H1 (cell line): ENCODE measurements around the gene LRATD1. TPM values are rescaled to one million over a fixed set of nuclear protein-coding genes. Genes with fewer than 3 reads are reported as not detected.

ENCODE experiments used
- CTCF ChIA-PET: fragments of 300-600 bp; sonication (Branson Sonifier 250); formaldehyde crosslinking; loops from one replicate; lab custom pipeline; 2021; ENCODE audit not compliant: partially characterized antibody; lab: Charles Lee
- POLR2A ChIA-PET: fragments of 300-600 bp; sonication (Branson Sonifier 250); formaldehyde crosslinking; loops from one replicate; lab custom pipeline; 2021; ENCODE audit warnings: inconsistent platforms; ENCODE audit not compliant: partially characterized antibody; lab: Charles Lee
- DNase-seq, 2 experiments: peaks; one replicate each; pipeline versions ENCODE4 v3.0.0 to v3.0.0-alpha.2; 2010 to 2022; ENCODE audit warnings: low spot score in 2 of 2, low read depth in 1 of 2, mixed read lengths in 1 of 2
- FAIRE-seq: peaks from 2 replicates; lab custom pipeline; 2011; peaks lifted over from hg19 to GRCh38; lab: Jason Lieb, UNC
- H2AFZ ChIP-seq: 2 replicates; pipeline ENCODE4 v1.8.1; 2012; ENCODE audit warnings: low read length, inconsistent platforms
- H2AK5ac ChIP-seq: 2 replicates; pipeline ENCODE4 v1.6.1; 2013; ENCODE audit warnings: low read depth, low read length
- H2BK120ac ChIP-seq: replicated peaks from 2 replicates; pipeline ENCODE3; 2013; ENCODE audit warnings: low read depth, low read length, inconsistent platforms
- H2BK12ac ChIP-seq: 2 replicates; pipeline ENCODE4 v1.6.1; 2013; ENCODE audit warnings: low read depth, low read length
- H2BK15ac ChIP-seq: 2 replicates; pipeline ENCODE4 v1.6.1; 2013; ENCODE audit warnings: low read length
- H2BK20ac ChIP-seq: 2 replicates; pipeline ENCODE4 v1.6.1; 2013; ENCODE audit warnings: low read length
- H2BK5ac ChIP-seq: 2 replicates; pipeline ENCODE4 v1.6.1; 2013; ENCODE audit warnings: low read depth, low read length
- H3K14ac ChIP-seq: 2 replicates; pipeline ENCODE4 v1.6.1; 2013; ENCODE audit warnings: inconsistent platforms; ENCODE audit not compliant: insufficient read length
- H3K18ac ChIP-seq: 2 replicates; pipeline ENCODE4 v1.6.1; 2013; ENCODE audit warnings: low read length; ENCODE audit errors: extremely low read depth
- H3K23ac ChIP-seq: 2 replicates; pipeline ENCODE4 v1.6.1; 2013; ENCODE audit warnings: inconsistent platforms; ENCODE audit not compliant: insufficient read length
- H3K23me2 ChIP-seq: 2 replicates; pipeline ENCODE4 v1.6.1; 2013; ENCODE audit warnings: low read depth, low read length
- H3K27ac ChIP-seq: 2 replicates; pipeline ENCODE4 v1.6.1; 2011; ENCODE audit warnings: low read depth, low read length, inconsistent platforms
- H3K27me3 ChIP-seq, 4 experiments: replicated peaks in 1 of 4; 1 replicate in 1 of 4; 2 replicates in 3 of 4; pipeline versions ENCODE4 v1.6.1 to v1.8.1; 2011 to 2013; ENCODE audit warnings: low read length in 3 of 4, mild to moderate bottlenecking in 3 of 4, inconsistent platforms in 2 of 4, mixed read lengths in 2 of 4, moderate library complexity in 1 of 4; ENCODE audit not compliant: control insufficient read depth in 3 of 4, insufficient read depth in 3 of 4; ENCODE audit errors: extremely low read depth in 1 of 4
- H3K36me3 ChIP-seq, 4 experiments: 2 replicates each; pipeline versions ENCODE4 v1.6.1 to v1.8.1; 2011 to 2013; ENCODE audit warnings: mild to moderate bottlenecking in 4 of 4, low read length in 3 of 4, moderate library complexity in 2 of 4, control low read depth in 1 of 4, inconsistent platforms in 1 of 4; ENCODE audit not compliant: insufficient read depth in 4 of 4, control insufficient read depth in 2 of 4
- H3K4ac ChIP-seq: replicated peaks from 2 replicates; pipeline ENCODE3; 2013; ENCODE audit warnings: low read length, low read depth, mixed read lengths, inconsistent platforms; ENCODE audit not compliant: insufficient read length
- H3K4me1 ChIP-seq, 4 experiments: replicated peaks in 1 of 4; 1 replicate in 1 of 4; 2 replicates in 3 of 4; pipeline versions ENCODE4 v1.6.1 to v1.8.1; 2011 to 2013; ENCODE audit warnings: low read length in 3 of 4, inconsistent platforms in 2 of 4, mixed read lengths in 1 of 4; ENCODE audit not compliant: insufficient read depth in 4 of 4, control insufficient read depth in 3 of 4
- H3K4me2 ChIP-seq, 2 experiments: 2 replicates each; pipeline versions ENCODE4 v1.6.1 to v1.8.1; 2011 to 2013; ENCODE audit warnings: low read depth in 2 of 2, low read length in 2 of 2, control low read depth in 1 of 2, inconsistent platforms in 1 of 2, mild to moderate bottlenecking in 1 of 2; ENCODE audit not compliant: insufficient read depth in 1 of 2
- H3K4me3 ChIP-seq, 4 experiments: fragments of 200-600, 300-600 bp in 1 of 4; sonication (generic), shearing (Covaris generic), sonication (Bioruptor Twin) in 1 of 4; 2 replicates each; pipeline versions ENCODE4 v1.5.1 to v1.8.1; 2011 to 2016; ENCODE audit warnings: low read length in 4 of 4, low read depth in 3 of 4, control low read depth in 2 of 4, inconsistent platforms in 2 of 4, mild to moderate bottlenecking in 2 of 4, mixed read lengths in 1 of 4, moderate library complexity in 1 of 4; ENCODE audit not compliant: insufficient read depth in 2 of 4; ENCODE audit errors: extremely low read depth in 1 of 4
- H3K56ac ChIP-seq: replicated peaks from 2 replicates; pipeline ENCODE3; 2013; ENCODE audit warnings: low read depth, mild to moderate bottlenecking, mixed read lengths, low read length, inconsistent platforms; ENCODE audit not compliant: insufficient read length
- H3K79me1 ChIP-seq: 2 replicates; pipeline ENCODE4 v1.6.1; 2013; ENCODE audit warnings: low read depth, low read length, control low read depth
- H3K79me2 ChIP-seq, 2 experiments: 2 replicates each; pipeline versions ENCODE4 v1.6.1 to v1.8.1; 2012 to 2013; ENCODE audit warnings: low read length in 2 of 2, mild to moderate bottlenecking in 2 of 2, inconsistent platforms in 1 of 2; ENCODE audit not compliant: insufficient read depth in 2 of 2, control insufficient read depth in 1 of 2
- H3K9ac ChIP-seq, 4 experiments: replicated peaks in 1 of 4; 1 replicate in 1 of 4; 2 replicates in 3 of 4; pipeline versions ENCODE4 v1.6.1 to v1.8.1; 2011 to 2013; ENCODE audit warnings: low read depth in 3 of 4, low read length in 3 of 4, control low read depth in 2 of 4, mild to moderate bottlenecking in 2 of 4, moderate library complexity in 2 of 4, inconsistent platforms in 1 of 4; ENCODE audit errors: extremely low read depth in 1 of 4
- H3K9me3 ChIP-seq, 2 experiments: 2 replicates each; pipeline versions ENCODE4 v1.6.1 to v1.8.1; 2012 to 2013; ENCODE audit warnings: mild to moderate bottlenecking in 2 of 2, moderate library complexity in 2 of 2, control low read depth in 1 of 2, inconsistent platforms in 1 of 2, low read depth in 1 of 2, low read length in 1 of 2, mixed read lengths in 1 of 2; ENCODE audit not compliant: insufficient read depth in 2 of 2
- H4K20me1 ChIP-seq, 2 experiments: replicated peaks in 1 of 2; 2 replicates each; pipeline versions ENCODE3 to v1.8.1; 2011 to 2013; ENCODE audit warnings: inconsistent platforms in 2 of 2, low read length in 2 of 2, mild to moderate bottlenecking in 1 of 2; ENCODE audit not compliant: insufficient read depth in 2 of 2, control insufficient read depth in 1 of 2
- H4K5ac ChIP-seq: 2 replicates; pipeline ENCODE4 v1.6.1; 2013; ENCODE audit warnings: low read length, low read depth, mixed read lengths, inconsistent platforms; ENCODE audit not compliant: insufficient read length
- H4K8ac ChIP-seq: 2 replicates; pipeline ENCODE4 v1.8.0; 2013; ENCODE audit warnings: mild to moderate bottlenecking, moderate library complexity, low read length, inconsistent platforms; ENCODE audit not compliant: insufficient read depth; ENCODE audit errors: extremely low read depth
- H4K91ac ChIP-seq: replicated peaks from 2 replicates; pipeline ENCODE3; 2013; ENCODE audit warnings: low read length, mixed read lengths, inconsistent platforms; ENCODE audit not compliant: insufficient read length
- ATF2 ChIP-seq: IDR thresholded peaks from 2 replicates; pipeline ENCODE4 v1.6.1; 2012; ENCODE audit warnings: low read length, inconsistent platforms
- BACH1 ChIP-seq: IDR thresholded peaks from 2 replicates; pipeline ENCODE4 v1.6.1; 2012; ENCODE audit warnings: low read length, improper control_type of control experiment
- EZH2 ChIP-seq: fragments of 200-600 bp; sonication (generic); IDR thresholded peaks from 2 replicates; pipeline ENCODE4 v1.7.1; 2012; ENCODE audit warnings: low read depth, mild to moderate bottlenecking, moderate library complexity, low read length, inconsistent platforms; ENCODE audit not compliant: severe bottlenecking
- GABPA ChIP-seq: IDR thresholded peaks from 2 replicates; pipeline ENCODE4 v1.6.1; 2011; ENCODE audit warnings: mild to moderate bottlenecking, low read length, moderate library complexity, borderline replicate concordance; ENCODE audit not compliant: insufficient read depth
- KDM1A ChIP-seq: fragments of 200-600, 300-600 bp; sonication (generic); IDR thresholded peaks from 2 replicates; pipeline ENCODE4 v1.7.1; 2016; ENCODE audit warnings: mild to moderate bottlenecking, low read length, borderline replicate concordance
- NANOG ChIP-seq: IDR thresholded peaks from 2 replicates; pipeline ENCODE4 v1.6.1; 2011; ENCODE audit warnings: low read length, low read depth, mild to moderate bottlenecking, inconsistent platforms; ENCODE audit not compliant: insufficient read depth, poor library complexity, severe bottlenecking
- RAD21 ChIP-seq, 2 experiments: IDR thresholded peaks in 1 of 2; conservative IDR thresholded peaks in 1 of 2; 2 replicates each; pipeline ENCODE4 v1.6.1; 2011; ENCODE audit warnings: low read depth in 2 of 2, low read length in 2 of 2, improper control_type of control experiment in 1 of 2, inconsistent platforms in 1 of 2, mild to moderate bottlenecking in 1 of 2, moderate library complexity in 1 of 2
- RNF2 ChIP-seq: fragments of 200-900, 300-1000 bp; sonication (generic); IDR thresholded peaks from 2 replicates; pipeline ENCODE4 v1.7.1; 2016; ENCODE audit warnings: borderline replicate concordance, low read depth, mild to moderate bottlenecking, antibody characterized with exemption, low read length; ENCODE audit not compliant: poor library complexity, severe bottlenecking; ENCODE audit errors: missing control alignments
- RXRA ChIP-seq: IDR thresholded peaks from 2 replicates; pipeline ENCODE4 v1.6.1; 2011; ENCODE audit warnings: low read depth, mild to moderate bottlenecking, low read length, moderate library complexity; ENCODE audit not compliant: insufficient read depth
- SIX5 ChIP-seq: IDR thresholded peaks from 2 replicates; pipeline ENCODE4 v1.6.1; 2011; ENCODE audit warnings: mild to moderate bottlenecking, low read depth, low read length
- SRF ChIP-seq: IDR thresholded peaks from 2 replicates; pipeline ENCODE4 v1.6.1; 2011; ENCODE audit warnings: mild to moderate bottlenecking, low read depth, low read length, moderate library complexity
- WGBS, 2 experiments: shearing (Covaris generic) in 1 of 2; methylation state at CpG; one replicate each; pipeline versions ENCODE4 v1.1.6 to v1.1.7; 2013 to 2015; ENCODE audit warnings: low lambda C conversion rate in 2 of 2, mixed read lengths in 2 of 2, inconsistent platforms in 1 of 2, low coverage in 1 of 2, missing lambda C conversion rate in 1 of 2; ENCODE audit not compliant: insufficient replicate concordance in 2 of 2, insufficient coverage in 1 of 2, insufficient read length in 1 of 2; ENCODE audit errors: extremely low coverage in 1 of 2, missing lambda C conversion rate in 1 of 2; 5-methylcytosine and 5-hydroxymethylcytosine counted together
- polyA plus RNA-seq, 7 experiments: library from polyadenylated mRNA; depleted of rRNA in 3 of 7; stranded (reverse) in 5 of 7; unstranded in 2 of 7; fragments of >200 nt in 5 of 7; fragments of 200-250 nt in 2 of 7; gene quantifications; 1 replicate in 5 of 7; 2 replicates in 1 of 7; 4 replicates in 1 of 7; pipeline versions ENCODE4 v1.2.1 to v1.2.3, GENCODE V29; 2011 to 2013; ENCODE audit warnings: missing spikeins in 2 of 7, mixed read lengths in 2 of 7
- total RNA-seq: library from RNA; stranded (reverse); fragmentation: NEBNext Ultra II Directional; extraction: Animal tissue kit (Norgen Biotek cat#: 25700); gene quantifications from 2 replicates; pipeline ENCODE4 v1.2.1, GENCODE V29; 2021

Gene LRATD1
- total and polyA plus RNA-seq, 2 of the 8 experiments (the other 6 are each of a cell fraction or from before 2014, with no cell fraction given) = 1.2 to 2.3 TPM

DNA sequence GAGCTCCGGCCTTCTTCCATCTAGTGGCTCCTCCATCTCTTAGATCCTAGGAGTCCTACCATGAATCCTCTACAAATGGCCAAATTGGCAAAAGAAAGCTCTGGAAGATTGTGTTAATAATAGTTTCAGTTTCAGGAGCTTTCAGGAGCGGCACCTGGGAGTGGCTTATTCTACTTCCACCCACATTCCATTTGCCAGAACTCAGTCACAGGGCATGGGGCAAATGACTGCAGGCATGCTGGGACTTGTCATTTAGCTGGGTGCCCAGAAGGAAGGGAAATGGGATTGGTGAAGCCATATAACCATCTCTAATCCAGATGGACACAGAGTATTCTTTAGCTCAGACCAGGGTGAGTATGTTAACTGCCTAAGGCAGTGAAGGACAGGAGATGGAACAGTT lies 3.6 kb upstream of the LRATD1 start:
- H4K20me1 ChIP-seq = peaks cover 2 to 6% of the 10 kb centered on the region in 2 experiments
- no peak overlapping the region for H3K56ac ChIP-seq
- no peak overlapping the region for H3K27ac ChIP-seq
- H3K4ac ChIP-seq = no peak overlapping the region
- ChIA-PET CTCF (interaction anchor here (0.8 to 1.1 kb wide), 4 partner anchors 13 to 960 kb away, joined by 3 to 6 read pairs (median 3); no protein-coding TSS in a partner anchor), POLR2A (no interaction called here)
- 88% methylated on average over 2 of the region's 2 CpGs; no CpG with 5 or more reads in 1 of the 2 experiments for WGBS, 2 experiments
- H3K79me2 ChIP-seq = no peaks in the 10 kb centered on the region
- H3K9me3 ChIP-seq = no peaks in the 10 kb centered on the region
- FAIRE-seq (no peak), DNase-seq (no peak)
- no peak overlapping the region for H4K91ac ChIP-seq
- no peak overlapping the region for H2BK20ac ChIP-seq
- H3K23me2 ChIP-seq = peaks cover 13% of the 10 kb centered on the region; the same call in 1 of the 2 replicates
- peaks cover 3 to 13% (median 11%) of the 10 kb centered on the region in 4 experiments for H3K4me1 ChIP-seq
- H4K8ac ChIP-seq = no peak overlapping the region
- H4K5ac ChIP-seq = no peak overlapping the region
- H3K79me1 ChIP-seq = no peaks in the 10 kb centered on the region
- no peak overlapping the region for H3K4me3 ChIP-seq
- no peak overlapping the region for H2BK5ac ChIP-seq
- no peak overlapping the region for H3K23ac ChIP-seq
- H2BK120ac ChIP-seq = no peak overlapping the region
- H2AFZ ChIP-seq = no peak overlapping the region
- H2AK5ac ChIP-seq = no peak overlapping the region
- H3K36me3 ChIP-seq = no peaks in the 10 kb centered on the region
- H2BK15ac ChIP-seq = no peak overlapping the region
- no peak overlapping the region for H3K14ac ChIP-seq
- no peak overlapping the region for H2BK12ac ChIP-seq
- H3K27me3 ChIP-seq = peaks cover 14 to 34% (median 26%) of the 10 kb centered on the region in 4 experiments
- no peak overlapping the region for H3K18ac ChIP-seq
- no peak overlapping the region for H3K9ac ChIP-seq
- no peak overlapping the region for H3K4me2 ChIP-seq
- TF ChIP-seq GABPA (no peak), NANOG (no peak), SIX5 (no peak), ATF2 (no peak), EZH2 (no peak), RXRA (no peak), RNF2 (no peak), SRF (no peak), BACH1 (no peak), RAD21 (IDR thresholded peaks at IDR 0.05 in 1 of 2, conservative IDR thresholded peaks at IDR 0.05 in 1 of 2; ENCODE audit: low read depth in 2 of 2, low read length in 2 of 2) (no peak), KDM1A (no peak)
